ENCODE measurements around the gene ATP12A. TPM values are rescaled to one million over a fixed set of nuclear protein-coding genes. Genes with fewer than 3 reads are reported as not detected.
A peak's percentile ranks its signal among the peaks of the same experiment; 100 is the strongest.
"Not testable (repeated sequence)": the region's sequence is repeated elsewhere in the genome, so short reads cannot be mapped to it uniquely, and the experiment has no call there.

The ATP12A gene
- total RNA-seq, 1 donor from 2014 or later, result under 0.01 TPM

- DNase-seq (ENCODE audit: low spot score in 2 of 2) (no peak), FAIRE-seq (no peak)
These were observed 44.5 kb downstream of the ATP12A start for GRCh38 chr13:24724714-24725113.

GRCh38 chr13:24725379-24725778 lies 45.2 kb downstream of the ATP12A start:
- FAIRE-seq (no peak), DNase-seq (ENCODE audit: low spot score in 2 of 2) (no peak)

GRCh38 chr13:24727731-24728601 lies 47.8 kb downstream of the ATP12A start:
- FAIRE-seq (peak; percentile 88), DNase-seq (ENCODE audit: low spot score in 2 of 2) (peak; percentile 72 to 79)

- FAIRE-seq; DNase-seq (ENCODE audit: low spot score in 2 of 2): not testable (repeated sequence)
These were observed 50.8 kb downstream of the ATP12A start for GRCh38 chr13:24730873-24731567.

- FAIRE-seq, result no peak
- no peak for DNase-seq (ENCODE audit: low spot score in 2 of 2)
These were observed 54.7 kb downstream of the ATP12A start for GRCh38 chr13:24734950-24735349.

GRCh38 chr13:24737042-24737441 lies 56.8 kb downstream of the ATP12A start:
- DNase-seq (ENCODE audit: low spot score in 2 of 2) (no peak), FAIRE-seq (no peak)

- DNase-seq (ENCODE audit: low spot score in 2 of 2) (no peak), FAIRE-seq (no peak)
These were observed 58.2 kb downstream of the ATP12A start for GRCh38 chr13:24738366-24738847.

GRCh38 chr13:24740014-24740890 lies 60.0 kb downstream of the ATP12A start:
- no peak for DNase-seq (ENCODE audit: low spot score in 2 of 2)
- no peak for FAIRE-seq

- FAIRE-seq (no peak), DNase-seq (ENCODE audit: low spot score in 2 of 2) (no peak)
These were observed 60.9 kb downstream of the ATP12A start for GRCh38 chr13:24741016-24741662.

- no peak for FAIRE-seq
- DNase-seq (ENCODE audit: low spot score in 2 of 2), result no peak
These were observed 61.6 kb downstream of the ATP12A start for GRCh38 chr13:24741791-24742190.

GRCh38 chr13:24742294-24742693 lies 62.1 kb downstream of the ATP12A start:
- FAIRE-seq, result no peak
- no peak for DNase-seq (ENCODE audit: low spot score in 2 of 2)

- FAIRE-seq, result no peak
These were observed 62.8 kb downstream of the ATP12A start for GRCh38 chr13:24742977-24743376.

GRCh38 chr13:24744247-24744646 lies 64.0 kb downstream of the ATP12A start:
- no peak for DNase-seq (ENCODE audit: low spot score in 2 of 2)
- no peak for FAIRE-seq

More at GRCh38 chr13:24742977-24743376, 62.8 kb downstream of the ATP12A start:
- no peak for DNase-seq (ENCODE audit: low spot score in 2 of 2)

GRCh38 chr13:24745516-24745860 lies 65.3 kb downstream of the ATP12A start:
- FAIRE-seq (no peak), DNase-seq (ENCODE audit: low spot score in 2 of 2) (no peak)

- DNase-seq (ENCODE audit: low spot score in 2 of 2) (no peak), FAIRE-seq (no peak)
These were observed 65.8 kb downstream of the ATP12A start for GRCh38 chr13:24745861-24746617.

GRCh38 chr13:24746618-24747247 lies 66.5 kb downstream of the ATP12A start:
- FAIRE-seq, result no peak
- DNase-seq (ENCODE audit: low spot score in 2 of 2), result no peak

GRCh38 chr13:24747248-24748060 lies 67.2 kb downstream of the ATP12A start:
- no peak for DNase-seq (ENCODE audit: low spot score in 2 of 2)
- FAIRE-seq, result no peak

- no peak for FAIRE-seq
- no peak for DNase-seq (ENCODE audit: low spot score in 2 of 2)
These were observed 67.8 kb downstream of the ATP12A start for GRCh38 chr13:24748061-24748400.

Measured in frontal cortex (tissue), 4 donors.